Measurements from ENCODE around the gene GSTT2.
"Not testable (repeated sequence)": the region's sequence is repeated elsewhere in the genome, so short reads cannot be mapped to it uniquely, and the experiment has no call there.

Gene GSTT2

DNA sequence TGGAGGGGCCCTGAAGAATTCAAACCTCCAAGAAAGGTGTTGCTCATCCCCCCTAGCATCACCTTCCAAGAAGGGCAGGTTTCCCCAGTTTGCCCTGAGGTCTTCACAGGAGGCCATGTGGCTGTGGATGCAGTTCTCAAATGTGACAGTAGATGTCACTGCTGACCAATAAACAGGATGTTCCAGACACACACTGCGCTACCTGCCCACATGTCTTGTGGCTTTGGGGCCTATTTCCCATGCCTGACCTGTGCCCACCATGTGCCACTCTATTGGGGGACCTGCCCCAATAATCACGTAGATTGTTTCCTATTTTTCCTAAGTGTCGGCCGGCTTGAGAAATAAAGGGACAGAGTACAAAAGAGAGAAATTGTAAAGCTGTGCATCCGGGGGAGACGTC lies 4.5 kb downstream of the GSTT2 start:
- peak; percentile 70 for DNase-seq (ENCODE audit: extremely low spot score)
- ChIA-PET CTCF (interaction anchor here (0.7 kb wide), 1 partner anchor 190 kb away, joined by 3 read pairs; no protein-coding TSS in a partner anchor), POLR2A (no interaction called here)
- TF ChIP-seq FOXA1 (IDR thresholded peaks at IDR 0.05): no peak
- peak; percentile 20; the same call in 1 of the 2 replicates for TF ChIP-seq L3MBTL2 (conservative IDR thresholded peaks at IDR 0.05)

DNA sequence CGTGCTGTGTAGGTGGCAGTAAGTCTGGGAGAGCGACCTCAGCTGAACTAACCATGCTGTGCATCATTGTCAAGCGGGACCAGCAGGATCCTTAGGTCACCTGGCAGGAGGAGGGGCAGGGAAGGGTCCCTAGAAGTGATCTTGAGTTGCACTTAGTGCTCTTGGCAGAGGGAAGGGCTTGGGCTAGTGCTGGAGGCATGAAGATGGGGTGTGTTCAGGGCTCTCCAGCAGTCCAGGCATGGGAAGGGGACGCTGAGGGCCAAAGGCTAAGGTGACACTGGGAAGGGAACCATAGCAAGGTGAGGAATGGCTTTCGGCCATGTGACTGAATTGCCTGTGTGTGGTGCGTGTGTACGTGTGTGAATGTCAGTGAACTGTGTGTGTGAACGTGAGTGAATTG lies 6.2 kb downstream of the GSTT2 start:
- CTCF ChIA-PET; POLR2A ChIA-PET; DNase-seq (ENCODE audit: extremely low spot score): not testable (repeated sequence)

DNA sequence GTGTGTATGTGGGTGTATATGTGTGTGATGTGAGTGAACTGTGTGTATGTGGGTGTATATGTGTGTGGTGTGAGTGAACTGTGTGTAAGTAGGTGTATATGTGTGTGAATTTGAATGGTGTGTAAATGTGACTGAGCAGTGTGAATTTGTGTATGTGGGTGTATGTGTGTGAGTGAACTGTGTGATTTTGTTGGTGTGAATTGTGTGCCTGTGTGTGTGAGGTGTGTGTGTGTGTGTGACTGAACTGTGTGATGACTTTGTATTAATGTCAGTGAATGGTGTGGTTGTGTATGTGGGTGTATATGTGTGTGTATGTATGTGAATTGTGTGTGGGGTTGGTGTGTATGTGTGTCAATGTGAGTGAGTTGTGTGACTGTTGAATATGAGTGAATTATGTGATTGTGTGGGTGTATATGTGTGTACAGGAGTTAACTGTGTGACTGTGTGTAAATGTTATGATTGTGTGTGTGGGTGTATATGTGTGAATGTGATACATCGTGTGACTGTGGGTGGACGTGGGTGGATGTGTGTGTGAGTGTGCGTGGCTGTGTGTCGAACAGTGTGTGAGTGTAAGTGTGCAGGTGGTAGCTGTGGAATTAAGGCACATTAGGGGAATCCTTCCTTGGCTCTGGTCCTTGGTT lies 6.7 kb downstream of the GSTT2 start:
- CTCF ChIA-PET: interaction anchor here (0.6 kb wide), 1 partner anchor 184 kb away, joined by 3 read pairs; no protein-coding TSS in a partner anchor
- DNase-seq (ENCODE audit: extremely low spot score); POLR2A ChIA-PET: not testable (repeated sequence)

DNA sequence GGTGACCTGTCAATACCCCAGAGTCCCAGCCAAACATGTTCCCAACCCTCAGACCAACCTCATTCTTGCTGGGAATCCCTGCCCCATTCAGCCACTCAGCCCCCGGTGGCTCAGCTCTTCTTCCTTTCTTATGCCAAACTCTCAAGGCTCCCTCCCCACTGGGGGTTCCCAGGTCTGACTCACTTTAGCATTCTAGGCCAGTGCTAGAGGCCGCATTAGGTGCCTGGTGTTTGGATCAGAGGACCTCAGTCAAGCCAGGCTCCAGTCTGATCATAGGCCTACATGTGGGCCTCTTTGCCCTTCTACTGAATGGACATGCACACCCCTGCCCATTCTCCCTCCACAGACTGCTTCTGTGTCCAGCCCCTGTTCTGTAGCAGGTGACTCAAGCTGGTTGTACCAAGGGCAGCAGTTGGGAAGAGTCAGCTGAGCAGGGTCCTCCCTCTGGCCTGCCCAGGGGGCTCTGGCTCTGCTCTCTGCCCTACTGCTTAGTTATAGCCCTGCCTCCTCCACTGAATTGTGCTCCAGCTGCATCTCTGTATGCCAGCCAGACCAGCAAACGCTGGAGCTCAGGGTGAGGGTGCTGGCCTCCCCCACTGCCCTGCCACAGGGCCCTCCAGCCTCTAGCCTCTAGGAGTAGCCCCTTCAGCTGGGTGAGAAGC lies 9.8 kb downstream of the GSTT2 start:
- CTCF ChIA-PET, POLR2A ChIA-PET: not testable (repeated sequence)

DNA sequence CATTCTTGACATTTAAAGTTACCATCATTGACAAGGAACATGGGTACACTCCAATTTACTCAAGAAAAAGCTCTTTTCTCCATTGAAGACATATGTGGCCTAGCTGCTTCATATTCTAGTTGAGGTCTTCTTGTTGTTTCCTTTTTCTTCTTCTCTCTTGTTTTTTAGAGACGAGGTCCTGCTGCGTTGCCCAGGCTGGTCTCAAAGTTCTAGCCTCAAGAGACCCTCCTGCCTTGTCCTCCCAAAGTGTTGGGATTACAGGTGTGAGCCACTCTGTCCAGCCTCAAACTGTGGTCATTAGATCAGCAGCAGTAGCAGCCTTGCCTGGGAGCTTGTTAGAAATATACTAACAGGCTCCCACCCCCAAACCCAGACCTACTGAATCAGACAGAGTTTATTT lies 13.1 kb downstream of the GSTT2 start:
- POLR2A ChIA-PET; CTCF ChIA-PET; DNase-seq (ENCODE audit: extremely low spot score): not testable (repeated sequence)

More for the DNA sequence above, 9.8 kb downstream of the GSTT2 start:
- DNase-seq (ENCODE audit: extremely low spot score): not testable (repeated sequence)

DNA sequence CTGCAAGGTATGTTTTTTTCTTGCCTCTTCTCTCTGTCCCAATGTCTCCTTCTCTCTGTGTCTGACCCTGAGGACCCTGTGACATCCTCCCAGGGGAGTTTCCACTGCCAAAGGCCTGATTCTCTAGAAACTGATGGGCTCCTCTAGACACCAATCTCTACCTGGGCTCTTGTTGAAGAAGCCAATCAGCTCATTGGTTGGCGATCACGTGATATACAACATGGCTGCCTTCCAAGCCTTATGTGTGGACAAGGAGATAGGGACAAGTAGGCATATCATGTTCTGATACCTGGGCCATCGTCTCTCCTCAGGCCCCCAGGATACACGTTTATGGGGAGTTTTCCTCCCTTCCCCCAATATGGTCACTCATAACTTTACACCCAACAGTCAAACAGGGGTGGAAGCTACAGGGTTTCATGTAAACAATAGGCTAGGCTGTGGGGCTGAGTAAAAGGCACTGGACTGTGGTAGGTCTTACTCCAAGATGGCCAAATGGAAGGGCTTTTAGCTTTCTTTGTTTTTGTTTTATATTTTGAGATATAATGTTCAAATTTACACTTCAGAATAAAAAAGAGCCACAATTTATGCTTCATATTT lies 13.7 kb downstream of the GSTT2 start:
- DNase-seq (ENCODE audit: extremely low spot score); CTCF ChIA-PET; POLR2A ChIA-PET: not testable (repeated sequence)

DNA sequence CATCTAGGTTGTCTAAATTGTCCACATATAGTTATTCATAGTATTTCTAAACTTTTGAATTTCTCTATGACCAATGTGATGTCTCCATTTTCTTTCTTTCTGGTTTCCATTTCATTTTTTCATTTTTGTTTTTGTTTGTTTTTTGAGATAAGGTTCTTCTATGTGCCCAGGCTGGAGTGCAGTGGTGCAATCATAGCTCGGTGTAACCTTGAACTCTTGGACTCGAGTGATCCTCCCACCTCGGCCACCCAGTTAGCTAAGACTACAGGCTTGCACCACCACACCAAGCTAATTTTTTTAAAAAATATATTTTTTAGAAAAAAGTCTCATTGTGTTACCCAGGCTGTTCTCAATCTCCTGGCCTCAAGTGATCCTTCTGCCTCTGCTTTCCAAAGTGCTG lies 17.2 kb downstream of the GSTT2 start:
- ChIA-PET POLR2A (no interaction called here), CTCF (no interaction called here)
- TF ChIP-seq SUZ12 (IDR thresholded peaks at IDR 0.05) (no peak), NFRKB (IDR thresholded peaks at IDR 0.05) (no peak), ELF4 (IDR thresholded peaks at IDR 0.05) (no peak), TARDBP (IDR thresholded peaks at IDR 0.05) (no peak), ARNT (IDR thresholded peaks at IDR 0.05) (no peak), FOXA1 (IDR thresholded peaks at IDR 0.05) (no peak)
- TF ChIP-seq, protein P1, sequence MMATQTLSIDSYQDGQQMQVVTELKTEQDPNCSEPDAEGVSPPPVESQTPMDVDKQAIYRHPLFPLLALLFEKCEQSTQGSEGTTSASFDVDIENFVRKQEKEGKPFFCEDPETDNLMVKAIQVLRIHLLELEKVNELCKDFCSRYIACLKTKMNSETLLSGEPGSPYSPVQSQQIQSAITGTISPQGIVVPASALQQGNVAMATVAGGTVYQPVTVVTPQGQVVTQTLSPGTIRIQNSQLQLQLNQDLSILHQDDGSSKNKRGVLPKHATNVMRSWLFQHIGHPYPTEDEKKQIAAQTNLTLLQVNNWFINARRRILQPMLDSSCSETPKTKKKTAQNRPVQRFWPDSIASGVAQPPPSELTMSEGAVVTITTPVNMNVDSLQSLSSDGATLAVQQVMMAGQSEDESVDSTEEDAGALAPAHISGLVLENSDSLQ (IDR thresholded peaks at IDR 0.05): no peak
- DNase-seq (ENCODE audit: extremely low spot score): no peak

DNA sequence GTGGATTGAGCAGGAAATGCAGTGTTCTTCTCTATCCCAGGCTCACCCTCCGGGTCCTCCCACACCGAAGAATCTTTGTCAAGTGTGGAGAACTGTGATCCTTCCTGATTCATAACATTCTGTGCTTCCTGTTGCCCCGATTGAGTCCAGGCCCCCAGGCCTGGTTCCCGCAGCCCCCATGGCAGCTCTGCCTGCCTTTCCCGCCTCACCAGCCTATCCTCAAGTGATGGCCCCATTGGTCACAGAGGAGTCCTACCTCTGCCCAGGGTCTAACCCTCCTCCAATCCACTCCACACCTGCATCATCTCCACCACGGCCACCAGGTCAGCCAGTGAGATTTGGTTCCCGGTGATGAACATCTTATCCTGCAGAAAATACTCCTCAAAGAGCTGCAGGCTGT lies 19.8 kb downstream of the GSTT2 start:
- POLR2A ChIA-PET; DNase-seq (ENCODE audit: extremely low spot score); CTCF ChIA-PET: not testable (repeated sequence)

DNA sequence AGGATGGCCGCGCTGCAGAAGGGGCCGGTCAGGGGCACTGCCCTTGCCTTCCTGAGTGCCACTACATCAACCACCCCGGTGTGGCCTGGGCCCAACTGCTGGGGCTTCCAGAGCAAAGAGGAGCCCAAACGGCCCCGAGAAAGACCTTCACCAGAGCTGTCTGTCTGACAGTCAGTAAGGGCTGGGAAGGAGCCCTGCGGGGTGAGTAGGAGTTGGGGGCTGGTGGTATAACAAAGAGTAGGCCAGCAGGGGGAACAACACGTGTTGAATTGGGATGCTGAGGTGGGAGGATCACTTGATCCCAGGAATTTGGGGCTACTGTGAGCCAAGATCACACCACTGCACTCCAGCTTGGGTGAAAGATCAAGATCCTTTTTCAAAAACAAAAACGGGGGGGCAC lies 21.4 kb downstream of the GSTT2 start:
- ChIA-PET POLR2A (no interaction called here), CTCF (no interaction called here)
- DNase-seq (ENCODE audit: extremely low spot score): no peak
- no peak for TF ChIP-seq FOXK2 (IDR thresholded peaks at IDR 0.05)
- TF ChIP-seq, protein P1 (IDR thresholded peaks at IDR 0.05): no peak
- no peak for TF ChIP-seq NFRKB (IDR thresholded peaks at IDR 0.05)
- TF ChIP-seq SP1 (IDR thresholded peaks at IDR 0.05): no peak
- no peak for TF ChIP-seq TARDBP (IDR thresholded peaks at IDR 0.05)
- no peak for TF ChIP-seq ARNT (IDR thresholded peaks at IDR 0.05)
- TF ChIP-seq FOXA1 (IDR thresholded peaks at IDR 0.05): no peak
- TF ChIP-seq SUZ12 (IDR thresholded peaks at IDR 0.05): no peak
- no peak for TF ChIP-seq FOXM1 (IDR thresholded peaks at IDR 0.05; ENCODE audit: borderline replicate concordance)
- TF ChIP-seq ELF4 (IDR thresholded peaks at IDR 0.05): no peak
- no peak for TF ChIP-seq HDGF (IDR thresholded peaks at IDR 0.05; ENCODE audit: borderline replicate concordance)
- TF ChIP-seq ZNF384 (IDR thresholded peaks at IDR 0.05): no peak
- TF ChIP-seq BHLHE40 (IDR thresholded peaks at IDR 0.05; ENCODE audit: borderline replicate concordance): no peak
- TF ChIP-seq L3MBTL2 (conservative IDR thresholded peaks at IDR 0.05): no peak
- TF ChIP-seq LEF1 (IDR thresholded peaks at IDR 0.05; ENCODE audit: borderline replicate concordance): no peak
